NCI-H345 (cell line): ENCODE measurements around the gene CYS1.
"Not testable (repeated sequence)": the region's sequence is repeated elsewhere in the genome, so short reads cannot be mapped to it uniquely, and the experiment has no call there.

Source experiments
- DNase-seq: peaks from one replicate; lab custom pipeline; 2025; lab: John Stamatoyannopoulos, UW

The CYS1 gene

GRCh38 chr2:10046931-10047330 lies 33.3 kb downstream of the CYS1 start:
- DNase-seq, result no peak

GRCh38 chr2:10045561-10046355 lies 34.5 kb downstream of the CYS1 start:
- no peak for DNase-seq

- DNase-seq, result peak; percentile 98
Measured at GRCh38 chr2:10043906-10044601, 36.2 kb downstream of the CYS1 start.

GRCh38 chr2:10043256-10043905 lies 36.8 kb downstream of the CYS1 start, which contains the start of gene KLF11:
Gene KLF11 (plus strand): TSS chr2:10043550. CDS start chr2:10043717, 167 bp downstream.
- peak; percentile 97 for DNase-seq

- DNase-seq, result no peak
Measured at GRCh38 chr2:10042301-10043161, 37.7 kb downstream of the CYS1 start.

GRCh38 chr2:10041711-10042110 lies 38.5 kb downstream of the CYS1 start:
- no peak for DNase-seq

- DNase-seq, result no peak
Measured at GRCh38 chr2:10039658-10040410, 40.4 kb downstream of the CYS1 start.

GRCh38 chr2:10038716-10039115 lies 41.5 kb downstream of the CYS1 start:
- DNase-seq, result no peak

GRCh38 chr2:10038123-10038522 lies 42.1 kb downstream of the CYS1 start:
- DNase-seq, result no peak

- no peak for DNase-seq
Measured at GRCh38 chr2:10036095-10036884, 43.9 kb downstream of the CYS1 start.

- DNase-seq, result no peak
Measured at GRCh38 chr2:10035633-10036032, 44.6 kb downstream of the CYS1 start.

GRCh38 chr2:10035053-10035422 lies 45.2 kb downstream of the CYS1 start:
- no peak for DNase-seq

GRCh38 chr2:10034333-10035052 lies 45.7 kb downstream of the CYS1 start:
- no peak for DNase-seq

- DNase-seq, result no peak
Measured at GRCh38 chr2:10033251-10034006, 46.8 kb downstream of the CYS1 start.

GRCh38 chr2:10032746-10033105 lies 47.5 kb downstream of the CYS1 start:
- no peak for DNase-seq

GRCh38 chr2:10031886-10032745 lies 48.1 kb downstream of the CYS1 start:
- DNase-seq, result no peak

- DNase-seq, result not testable (repeated sequence)
Measured at GRCh38 chr2:10030798-10031197, 49.4 kb downstream of the CYS1 start.

GRCh38 chr2:10030311-10030736 lies 49.9 kb downstream of the CYS1 start:
- DNase-seq, result no peak
